Prostate gland (tissue), 2 donors: ENCODE data around the gene NR5A1.

Experiments used
- CTCF ChIP-seq, 4 experiments: fragments of 200-600 bp in 2 of 4; fragments of 450-650 bp in 2 of 4; sonication (generic) in 2 of 4; IDR thresholded peaks; 1 replicate in 3 of 4; 2 replicates in 1 of 4; pipeline ENCODE4 v1.5.1; 2016 to 2019; ENCODE audit warnings: antibody characterized with exemption in 4 of 4, mild to moderate bottlenecking in 2 of 4, moderate library complexity in 2 of 4
- POLR2AphosphoS5 ChIP-seq: sonication (generic); formaldehyde crosslinking; IDR thresholded peaks from one replicate; pipeline ENCODE4 v1.6.1; 2017; ENCODE audit warnings: antibody characterized with exemption

DNA sequence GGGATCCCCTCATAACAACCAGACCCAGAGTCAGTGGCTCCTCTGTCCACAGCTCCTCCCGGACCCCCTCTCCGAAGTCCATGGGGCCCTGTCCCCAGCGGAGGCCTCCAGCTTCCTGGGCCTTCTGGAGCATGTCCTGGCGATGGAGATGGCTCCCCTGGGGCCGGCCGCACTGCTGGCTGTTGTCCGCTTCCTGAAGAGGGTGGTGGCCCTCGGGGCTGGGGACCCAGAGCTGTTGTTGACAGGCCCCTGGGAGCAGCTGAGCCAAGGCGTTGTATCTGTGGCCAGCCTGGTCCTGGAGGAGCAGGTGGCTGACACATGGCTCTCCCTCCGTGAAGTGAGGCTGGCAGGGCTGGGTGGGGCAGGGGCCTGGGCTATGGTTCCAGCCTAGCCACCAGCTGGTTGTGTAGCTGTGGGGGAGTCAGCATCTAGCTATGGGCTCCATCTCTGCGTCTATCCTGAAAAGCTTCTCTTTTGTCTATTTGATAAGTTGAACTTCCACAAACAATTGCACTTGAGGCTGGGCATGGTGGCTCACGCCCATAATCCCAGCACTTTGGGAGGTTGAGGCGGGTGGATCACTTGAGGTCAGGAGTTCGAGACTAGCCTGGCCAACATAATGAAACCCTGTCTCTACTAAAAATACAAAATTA is 52.3 kb downstream of the NR5A1 start:
- no peak for TF ChIP-seq CTCF (IDR thresholded peaks at IDR 0.05)
- TF ChIP-seq POLR2AphosphoS5 = no peak
